HK-2 (cell line): ENCODE data around the gene NTRK2.

Experiments
- DNase-seq: peaks from one replicate; pipeline ENCODE4 v3.0.0-alpha.2; 2018; ENCODE audit not compliant: unreplicated experiment

NTRK2 gene

DNA sequence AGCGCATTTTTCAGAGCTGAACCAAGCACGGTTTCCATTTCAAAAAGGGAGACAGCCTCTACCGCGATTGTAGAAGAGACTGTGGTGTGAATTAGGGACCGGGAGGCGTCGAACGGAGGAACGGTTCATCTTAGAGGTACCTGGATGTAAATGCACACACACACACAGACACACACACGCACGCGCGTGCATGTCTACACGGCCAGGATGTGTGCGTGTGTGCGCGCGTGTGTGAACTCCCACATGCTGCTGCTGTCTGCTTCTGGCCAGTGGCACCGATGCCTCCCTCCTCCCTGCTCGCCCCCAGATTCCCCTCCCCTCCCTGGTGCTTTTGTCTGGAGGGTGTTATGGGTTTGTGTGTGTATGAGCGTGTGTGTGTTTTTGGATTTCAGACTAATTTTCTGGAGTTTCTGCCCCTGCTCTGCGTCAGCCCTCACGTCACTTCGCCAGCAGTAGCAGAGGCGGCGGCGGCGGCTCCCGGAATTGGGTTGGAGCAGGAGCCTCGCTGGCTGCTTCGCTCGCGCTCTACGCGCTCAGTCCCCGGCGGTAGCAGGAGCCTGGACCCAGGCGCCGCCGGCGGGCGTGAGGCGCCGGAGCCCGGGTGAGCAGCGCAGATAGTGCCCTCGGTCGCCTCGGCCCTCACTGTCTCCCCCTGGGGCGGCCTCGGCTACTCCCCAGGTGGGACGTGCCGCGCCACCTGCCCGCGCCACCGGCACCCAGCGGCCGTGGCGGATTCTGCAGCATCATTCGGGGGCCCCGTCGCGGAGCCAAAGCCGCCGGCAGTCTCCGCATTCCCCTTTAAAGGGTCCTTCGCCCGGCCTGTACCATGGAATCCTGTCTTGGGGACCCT, at the start of gene NTRK2:
NTRK2 (plus strand) TSS at position 442 of the 850 bp plus-strand sequence. CDS start 1,020 bp downstream, outside the sequence.
- DNase-seq, result no peak

DNA sequence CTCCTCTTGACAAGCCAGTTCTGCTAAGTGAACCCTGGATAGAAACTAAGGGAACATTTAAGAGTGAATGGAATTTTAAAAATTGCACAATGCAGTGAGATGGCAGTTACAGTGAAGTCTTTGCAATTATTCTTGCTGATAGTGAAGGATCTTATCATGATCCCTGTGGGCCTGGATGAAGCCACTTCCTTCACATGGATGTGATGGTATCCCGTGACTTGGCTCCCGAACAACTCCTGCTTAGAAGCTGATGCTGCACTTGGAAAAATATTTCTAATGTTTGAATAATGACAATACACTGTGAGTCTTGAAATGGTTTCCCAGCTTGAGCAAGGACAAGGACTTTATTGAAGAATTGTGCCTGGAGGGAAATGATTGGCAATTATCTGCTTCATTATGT, 49.2 kb upstream of the NTRK2 start:
- DNase-seq, result no peak

GRCh38 chr9:84621811-84622210, 47.7 kb upstream of the NTRK2 start:
- no peak for DNase-seq

DNA sequence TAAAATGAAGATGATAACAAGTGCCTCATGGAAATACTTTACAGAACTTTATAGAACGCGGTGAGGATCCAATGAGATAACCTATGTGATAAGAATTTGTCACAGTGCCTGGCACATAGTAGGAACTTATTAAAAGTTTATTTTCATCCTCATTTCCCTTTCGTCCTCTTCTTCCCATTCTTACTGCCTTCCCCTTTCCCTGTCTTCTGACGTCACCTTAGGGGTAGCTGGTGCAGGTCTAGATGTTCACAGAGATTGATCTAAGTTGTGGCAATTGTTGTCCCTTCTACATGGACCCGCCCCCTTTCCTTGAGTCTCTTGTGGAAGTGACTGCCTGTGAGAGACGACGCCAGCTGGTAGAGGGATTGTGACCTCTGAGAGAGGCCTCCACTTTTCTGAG, 46.5 kb upstream of the NTRK2 start:
- no peak for DNase-seq

- DNase-seq, result no peak
Measured at GRCh38 chr9:84636436-84636835, 33.1 kb upstream of the NTRK2 start.

- DNase-seq, result no peak
Measured at GRCh38 chr9:84642553-84643141, 26.9 kb upstream of the NTRK2 start.

DNA sequence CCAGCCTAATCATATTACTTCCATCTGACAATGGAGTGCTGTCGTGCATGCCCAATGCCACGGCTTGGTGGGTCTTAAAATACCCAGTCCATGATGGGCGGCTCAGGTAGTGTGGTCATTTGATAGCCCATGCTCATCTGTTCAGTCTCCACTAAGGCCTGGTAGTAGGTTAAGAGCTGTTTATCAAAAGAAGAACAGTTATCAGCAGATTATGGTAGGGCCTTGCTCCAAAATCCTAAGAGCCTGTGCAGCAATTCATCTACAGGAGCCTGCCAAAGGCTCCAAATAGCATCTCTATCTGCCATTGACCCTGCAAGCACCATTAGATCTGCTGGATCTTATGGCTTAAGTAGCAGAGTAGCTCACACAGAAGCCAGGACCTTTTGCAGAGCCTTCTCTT, 21.8 kb upstream of the NTRK2 start:
- no peak for DNase-seq

- DNase-seq, result no peak
Measured at GRCh38 chr9:84652496-84653120, 16.9 kb upstream of the NTRK2 start.

- DNase-seq, result no peak
Measured at GRCh38 chr9:84655447-84655846, 14.1 kb upstream of the NTRK2 start.

DNA sequence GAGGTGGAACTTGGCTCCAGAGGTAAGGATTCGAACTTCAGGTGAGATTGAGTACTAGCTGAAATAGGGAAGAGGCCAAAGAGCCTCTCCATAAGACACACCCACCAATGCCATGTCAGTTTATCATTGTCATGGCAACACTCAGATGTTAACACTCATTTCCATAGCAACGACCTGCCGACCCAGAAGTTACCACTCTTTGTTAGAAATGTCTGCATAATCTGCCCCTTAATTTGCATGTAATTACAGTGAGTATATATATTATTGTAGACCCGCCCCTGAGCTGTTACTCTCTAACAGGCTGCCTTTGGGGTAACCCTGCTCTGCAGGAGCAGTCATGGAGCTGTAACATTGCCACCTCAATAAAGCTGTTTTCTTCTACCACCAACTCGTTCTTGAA, 10.2 kb upstream of the NTRK2 start:
- no peak for DNase-seq

DNA sequence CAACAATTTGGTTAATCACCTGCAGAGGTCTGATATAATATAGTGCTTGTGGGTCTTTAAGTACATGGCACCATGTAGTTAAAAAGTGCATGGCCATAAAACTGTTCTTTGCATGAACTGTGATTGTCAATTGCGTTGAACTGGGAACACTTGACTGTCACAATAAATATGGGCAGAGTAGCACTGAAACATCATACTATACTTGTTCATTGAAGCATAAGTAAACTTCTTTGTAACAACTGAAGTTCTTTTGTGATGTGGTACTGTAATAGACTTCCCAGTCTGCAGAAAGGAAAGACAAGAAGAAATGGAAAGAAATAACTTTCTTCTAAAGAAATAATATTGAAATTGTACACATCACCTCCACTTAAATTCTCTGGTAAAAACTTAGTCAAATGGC, 9.8 kb upstream of the NTRK2 start:
- no peak for DNase-seq

GRCh38 chr9:84667571-84668195, 1.8 kb upstream of the NTRK2 start:
- peak; percentile 7 for DNase-seq

- peak; percentile 56 for DNase-seq
Measured at GRCh38 chr9:84668196-84669012, 1.1 kb upstream of the NTRK2 start.

GRCh38 chr9:84669013-84669287, 579 bp upstream of the NTRK2 start:
- DNase-seq, result no peak

- no peak for DNase-seq
Measured at GRCh38 chr9:84670138-84671041, 861 bp downstream of the NTRK2 start.

GRCh38 chr9:84671586-84672521, 2.3 kb downstream of the NTRK2 start:
- DNase-seq, result no peak

GRCh38 chr9:84673806-84674205, 4.3 kb downstream of the NTRK2 start:
- no peak for DNase-seq

DNA sequence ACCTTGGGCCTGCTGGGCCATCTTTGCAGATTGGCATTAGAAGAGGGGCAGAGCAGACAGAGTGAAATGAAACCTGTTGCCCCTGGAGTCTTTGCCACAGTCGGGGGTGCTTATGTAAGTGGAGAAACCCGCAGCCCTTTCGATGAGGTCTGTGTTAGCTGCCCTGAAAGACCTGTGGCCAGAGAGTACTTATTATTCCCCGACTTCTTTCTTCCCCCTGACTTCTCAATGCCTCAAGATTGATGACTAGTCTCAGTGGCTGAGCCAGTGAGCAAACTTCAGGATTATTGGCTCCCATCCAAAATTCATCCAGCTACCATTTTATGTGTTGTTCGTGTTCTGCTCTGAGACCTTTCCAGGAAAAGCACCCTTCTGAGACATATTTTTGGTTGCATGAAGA, 7.6 kb downstream of the NTRK2 start:
- DNase-seq, result no peak

GRCh38 chr9:84679571-84679970, 10.0 kb downstream of the NTRK2 start:
- no peak for DNase-seq
